H1 (cell line): ENCODE data around the gene OR2L3. TPM values are rescaled to one million over a fixed set of nuclear protein-coding genes. Genes with fewer than 3 reads are reported as not detected.

Experiments
- CTCF ChIA-PET: fragments of 300-600 bp; sonication (Branson Sonifier 250); formaldehyde crosslinking; loops from one replicate; lab custom pipeline; 2021; ENCODE audit not compliant: partially characterized antibody; lab: Charles Lee
- POLR2A ChIA-PET: fragments of 300-600 bp; sonication (Branson Sonifier 250); formaldehyde crosslinking; loops from one replicate; lab custom pipeline; 2021; ENCODE audit warnings: inconsistent platforms; ENCODE audit not compliant: partially characterized antibody; lab: Charles Lee
- DNase-seq, 2 experiments: peaks; one replicate each; pipeline versions ENCODE4 v3.0.0 to v3.0.0-alpha.2; 2010 to 2022; ENCODE audit warnings: low spot score in 2 of 2, low read depth in 1 of 2, mixed read lengths in 1 of 2
- FAIRE-seq: peaks from 2 replicates; lab custom pipeline; 2011; peaks lifted over from hg19 to GRCh38; lab: Jason Lieb, UNC
- H2AFZ ChIP-seq: 2 replicates; pipeline ENCODE4 v1.8.1; 2012; ENCODE audit warnings: low read length, inconsistent platforms
- H2AK5ac ChIP-seq: 2 replicates; pipeline ENCODE4 v1.6.1; 2013; ENCODE audit warnings: low read depth, low read length
- H2BK120ac ChIP-seq: replicated peaks from 2 replicates; pipeline ENCODE3; 2013; ENCODE audit warnings: low read depth, low read length, inconsistent platforms
- H2BK12ac ChIP-seq: 2 replicates; pipeline ENCODE4 v1.6.1; 2013; ENCODE audit warnings: low read depth, low read length
- H2BK15ac ChIP-seq: 2 replicates; pipeline ENCODE4 v1.6.1; 2013; ENCODE audit warnings: low read length
- H2BK20ac ChIP-seq: 2 replicates; pipeline ENCODE4 v1.6.1; 2013; ENCODE audit warnings: low read length
- H2BK5ac ChIP-seq: 2 replicates; pipeline ENCODE4 v1.6.1; 2013; ENCODE audit warnings: low read depth, low read length
- H3K14ac ChIP-seq: 2 replicates; pipeline ENCODE4 v1.6.1; 2013; ENCODE audit warnings: inconsistent platforms; ENCODE audit not compliant: insufficient read length
- H3K18ac ChIP-seq: 2 replicates; pipeline ENCODE4 v1.6.1; 2013; ENCODE audit warnings: low read length; ENCODE audit errors: extremely low read depth
- H3K23ac ChIP-seq: 2 replicates; pipeline ENCODE4 v1.6.1; 2013; ENCODE audit warnings: inconsistent platforms; ENCODE audit not compliant: insufficient read length
- H3K23me2 ChIP-seq: 2 replicates; pipeline ENCODE4 v1.6.1; 2013; ENCODE audit warnings: low read depth, low read length
- H3K27ac ChIP-seq: 2 replicates; pipeline ENCODE4 v1.6.1; 2011; ENCODE audit warnings: low read depth, low read length, inconsistent platforms
- H3K27me3 ChIP-seq, 4 experiments: replicated peaks in 1 of 4; 1 replicate in 1 of 4; 2 replicates in 3 of 4; pipeline versions ENCODE4 v1.6.1 to v1.8.1; 2011 to 2013; ENCODE audit warnings: low read length in 3 of 4, mild to moderate bottlenecking in 3 of 4, inconsistent platforms in 2 of 4, mixed read lengths in 2 of 4, moderate library complexity in 1 of 4; ENCODE audit not compliant: control insufficient read depth in 3 of 4, insufficient read depth in 3 of 4; ENCODE audit errors: extremely low read depth in 1 of 4
- H3K36me3 ChIP-seq, 4 experiments: 2 replicates each; pipeline versions ENCODE4 v1.6.1 to v1.8.1; 2011 to 2013; ENCODE audit warnings: mild to moderate bottlenecking in 4 of 4, low read length in 3 of 4, moderate library complexity in 2 of 4, control low read depth in 1 of 4, inconsistent platforms in 1 of 4; ENCODE audit not compliant: insufficient read depth in 4 of 4, control insufficient read depth in 2 of 4
- H3K4ac ChIP-seq: replicated peaks from 2 replicates; pipeline ENCODE3; 2013; ENCODE audit warnings: low read length, low read depth, mixed read lengths, inconsistent platforms; ENCODE audit not compliant: insufficient read length
- H3K4me1 ChIP-seq, 4 experiments: replicated peaks in 1 of 4; 1 replicate in 1 of 4; 2 replicates in 3 of 4; pipeline versions ENCODE4 v1.6.1 to v1.8.1; 2011 to 2013; ENCODE audit warnings: low read length in 3 of 4, inconsistent platforms in 2 of 4, mixed read lengths in 1 of 4; ENCODE audit not compliant: insufficient read depth in 4 of 4, control insufficient read depth in 3 of 4
- H3K4me2 ChIP-seq, 2 experiments: 2 replicates each; pipeline versions ENCODE4 v1.6.1 to v1.8.1; 2011 to 2013; ENCODE audit warnings: low read depth in 2 of 2, low read length in 2 of 2, control low read depth in 1 of 2, inconsistent platforms in 1 of 2, mild to moderate bottlenecking in 1 of 2; ENCODE audit not compliant: insufficient read depth in 1 of 2
- H3K4me3 ChIP-seq, 4 experiments: fragments of 200-600, 300-600 bp in 1 of 4; sonication (generic), shearing (Covaris generic), sonication (Bioruptor Twin) in 1 of 4; 2 replicates each; pipeline versions ENCODE4 v1.5.1 to v1.8.1; 2011 to 2016; ENCODE audit warnings: low read length in 4 of 4, low read depth in 3 of 4, control low read depth in 2 of 4, inconsistent platforms in 2 of 4, mild to moderate bottlenecking in 2 of 4, mixed read lengths in 1 of 4, moderate library complexity in 1 of 4; ENCODE audit not compliant: insufficient read depth in 2 of 4; ENCODE audit errors: extremely low read depth in 1 of 4
- H3K56ac ChIP-seq: replicated peaks from 2 replicates; pipeline ENCODE3; 2013; ENCODE audit warnings: low read depth, mild to moderate bottlenecking, mixed read lengths, low read length, inconsistent platforms; ENCODE audit not compliant: insufficient read length
- H3K79me1 ChIP-seq: 2 replicates; pipeline ENCODE4 v1.6.1; 2013; ENCODE audit warnings: low read depth, low read length, control low read depth
- H3K79me2 ChIP-seq, 2 experiments: 2 replicates each; pipeline versions ENCODE4 v1.6.1 to v1.8.1; 2012 to 2013; ENCODE audit warnings: low read length in 2 of 2, mild to moderate bottlenecking in 2 of 2, inconsistent platforms in 1 of 2; ENCODE audit not compliant: insufficient read depth in 2 of 2, control insufficient read depth in 1 of 2
- H3K9ac ChIP-seq, 4 experiments: replicated peaks in 1 of 4; 1 replicate in 1 of 4; 2 replicates in 3 of 4; pipeline versions ENCODE4 v1.6.1 to v1.8.1; 2011 to 2013; ENCODE audit warnings: low read depth in 3 of 4, low read length in 3 of 4, control low read depth in 2 of 4, mild to moderate bottlenecking in 2 of 4, moderate library complexity in 2 of 4, inconsistent platforms in 1 of 4; ENCODE audit errors: extremely low read depth in 1 of 4
- H3K9me3 ChIP-seq, 2 experiments: 2 replicates each; pipeline versions ENCODE4 v1.6.1 to v1.8.1; 2012 to 2013; ENCODE audit warnings: mild to moderate bottlenecking in 2 of 2, moderate library complexity in 2 of 2, control low read depth in 1 of 2, inconsistent platforms in 1 of 2, low read depth in 1 of 2, low read length in 1 of 2, mixed read lengths in 1 of 2; ENCODE audit not compliant: insufficient read depth in 2 of 2
- H4K20me1 ChIP-seq, 2 experiments: replicated peaks in 1 of 2; 2 replicates each; pipeline versions ENCODE3 to v1.8.1; 2011 to 2013; ENCODE audit warnings: inconsistent platforms in 2 of 2, low read length in 2 of 2, mild to moderate bottlenecking in 1 of 2; ENCODE audit not compliant: insufficient read depth in 2 of 2, control insufficient read depth in 1 of 2
- H4K5ac ChIP-seq: 2 replicates; pipeline ENCODE4 v1.6.1; 2013; ENCODE audit warnings: low read length, low read depth, mixed read lengths, inconsistent platforms; ENCODE audit not compliant: insufficient read length
- H4K8ac ChIP-seq: 2 replicates; pipeline ENCODE4 v1.8.0; 2013; ENCODE audit warnings: mild to moderate bottlenecking, moderate library complexity, low read length, inconsistent platforms; ENCODE audit not compliant: insufficient read depth; ENCODE audit errors: extremely low read depth
- H4K91ac ChIP-seq: replicated peaks from 2 replicates; pipeline ENCODE3; 2013; ENCODE audit warnings: low read length, mixed read lengths, inconsistent platforms; ENCODE audit not compliant: insufficient read length
- ATF2 ChIP-seq: IDR thresholded peaks from 2 replicates; pipeline ENCODE4 v1.6.1; 2012; ENCODE audit warnings: low read length, inconsistent platforms
- BACH1 ChIP-seq: IDR thresholded peaks from 2 replicates; pipeline ENCODE4 v1.6.1; 2012; ENCODE audit warnings: low read length, improper control_type of control experiment
- FOSL1 ChIP-seq: IDR thresholded peaks from 2 replicates; pipeline ENCODE4 v1.6.1; 2011; ENCODE audit warnings: mild to moderate bottlenecking, low read depth, low read length, moderate library complexity; ENCODE audit not compliant: insufficient read depth
- MAX ChIP-seq: IDR thresholded peaks from 2 replicates; pipeline ENCODE4 v1.6.1; 2012; ENCODE audit warnings: inconsistent platforms
- PHF8 ChIP-seq: fragments of 200-600 bp; sonication (generic); conservative IDR thresholded peaks from 2 replicates; pipeline ENCODE4 v1.7.1; 2012; ENCODE audit warnings: low read depth, mild to moderate bottlenecking, inconsistent platforms, low read length, moderate library complexity
- SUZ12 ChIP-seq: fragments of 200-600 bp; sonication (generic); IDR thresholded peaks from 2 replicates; pipeline ENCODE4 v1.6.1; 2012; ENCODE audit warnings: mild to moderate bottlenecking, inconsistent platforms, low read length, moderate library complexity, mixed read lengths
- TAF7 ChIP-seq: optimal IDR thresholded peaks from 2 replicates; pipeline ENCODE3; 2011; ENCODE audit warnings: low read depth, mild to moderate bottlenecking, inconsistent platforms, low read length, moderate library complexity, borderline replicate concordance
- polyA plus RNA-seq, 7 experiments: library from polyadenylated mRNA; depleted of rRNA in 3 of 7; stranded (reverse) in 5 of 7; unstranded in 2 of 7; fragments of >200 nt in 5 of 7; fragments of 200-250 nt in 2 of 7; gene quantifications; 1 replicate in 5 of 7; 2 replicates in 1 of 7; 4 replicates in 1 of 7; pipeline versions ENCODE4 v1.2.1 to v1.2.3, GENCODE V29; 2011 to 2013; ENCODE audit warnings: missing spikeins in 2 of 7, mixed read lengths in 2 of 7
- total RNA-seq: library from RNA; stranded (reverse); fragmentation: NEBNext Ultra II Directional; extraction: Animal tissue kit (Norgen Biotek cat#: 25700); gene quantifications from 2 replicates; pipeline ENCODE4 v1.2.1, GENCODE V29; 2021

The OR2L3 gene
- total and polyA plus RNA-seq, 2 of the 8 experiments (the other 6 are each of a cell fraction or from before 2014, with no cell fraction given) = not detected

- Histone ChIP-seq H2BK120ac (no peak overlapping the region), H3K4me1 (no peaks in the 10 kb centered on the region), H3K79me1 (no peaks in the 10 kb centered on the region), H2BK12ac (no peak overlapping the region), H3K4me2 (no peak overlapping the region), H4K91ac (no peak overlapping the region), H4K8ac (no peak overlapping the region), H3K27me3 (no peaks in the 10 kb centered on the region), H3K18ac (no peak overlapping the region), H2BK20ac (no peak overlapping the region), H3K56ac (no peak overlapping the region), H4K20me1 (no peaks in the 10 kb centered on the region), H3K4ac (no peak overlapping the region), H3K9me3 (peaks cover 60 to 70% of the 10 kb centered on the region in 2 experiments), H3K4me3 (no peak overlapping the region), H2AK5ac (no peak overlapping the region), H2BK15ac (no peak overlapping the region), H3K36me3 (no peaks in the 10 kb centered on the region), H3K27ac (no peak overlapping the region), H3K23ac (no peak overlapping the region), H2AFZ (no peak overlapping the region), H3K23me2 (no peaks in the 10 kb centered on the region), H2BK5ac (no peak overlapping the region), H3K9ac (no peak overlapping the region), H4K5ac (no peak overlapping the region), H3K79me2 (no peaks in the 10 kb centered on the region), H3K14ac (no peak overlapping the region)
- no peak for TF ChIP-seq FOSL1
- no peak for TF ChIP-seq MAX
- TF ChIP-seq PHF8 = no peak
- no peak for TF ChIP-seq BACH1
- TF ChIP-seq ATF2 = no peak
- TF ChIP-seq TAF7 = no peak
- TF ChIP-seq SUZ12 = no peak
- DNase-seq = no peak
- no peak for FAIRE-seq
- ChIA-PET POLR2A (no interaction called here), CTCF (no interaction called here)
These were observed 56.2 kb downstream of the OR2L3 start for GRCh38 chr1:248102847-248103246.
